Omental fat pad (tissue), 4 donors: ENCODE data around the gene ARMC8. TPM values are rescaled to one million over a fixed set of nuclear protein-coding genes. Genes with fewer than 3 reads are reported as not detected.

Experiments used
- ATAC-seq: fragments of 150-250 bp; one replicate; pipeline ENCODE4 v1.9.1; 2016; ENCODE audit warnings: mild to moderate bottlenecking, moderate library complexity; ENCODE audit not compliant: low FRiP score
- DNase-seq: peaks from one replicate; pipeline ENCODE4 v3.0.0-alpha.2; 2019; ENCODE audit warnings: low spot score
- CTCF ChIP-seq, 3 donors: fragments of 450-650 bp; IDR thresholded peaks; one replicate each; pipeline ENCODE4 v1.5.1; 2016 to 2017; ENCODE audit warnings: antibody characterized with exemption in 3 of 3, mild to moderate bottlenecking in 3 of 3, moderate library complexity in 2 of 3
- total RNA-seq, 4 donors: library from RNA; depleted of rRNA; stranded (reverse); fragments of >200 nt; gene quantifications; one replicate each; pipeline ENCODE4 v1.1.0, GENCODE V29; 2016

The ARMC8 gene
- total RNA-seq, 4 donors from 2014 or later = 61.5 to 121 (median 95.3) TPM

- ATAC-seq = no peak
- no peak for DNase-seq
- no peak for TF ChIP-seq CTCF (IDR thresholded peaks at IDR 0.05)
These were observed 2.1 kb upstream of the ARMC8 start for GRCh38 chr3:138184994-138185393.

- no peak for TF ChIP-seq CTCF (IDR thresholded peaks at IDR 0.05)
- ATAC-seq = no peak
- no peak for DNase-seq
These were observed 880 bp upstream of the ARMC8 start for GRCh38 chr3:138186221-138186620.

GRCh38 chr3:138186803-138187295, 252 bp upstream of the ARMC8 start:
- ATAC-seq = peak; percentile 92
- TF ChIP-seq CTCF (IDR thresholded peaks at IDR 0.05) = no peak
- peak; percentile 75 for DNase-seq

GRCh38 chr3:138188013-138188730, 1.1 kb downstream of the ARMC8 start:
- peak; percentile 86 for ATAC-seq
- DNase-seq = peak; percentile 39
- no peak for TF ChIP-seq CTCF (IDR thresholded peaks at IDR 0.05)

- no peak for TF ChIP-seq CTCF (IDR thresholded peaks at IDR 0.05)
- ATAC-seq (no peak), DNase-seq (no peak)
These were observed 8.4 kb downstream of the ARMC8 start for GRCh38 chr3:138195481-138195880.

- DNase-seq = no peak
- no peak for TF ChIP-seq CTCF (IDR thresholded peaks at IDR 0.05)
- no peak for ATAC-seq
These were observed 8.9 kb downstream of the ARMC8 start for GRCh38 chr3:138196023-138196422.

GRCh38 chr3:138197058-138197457, 10.0 kb downstream of the ARMC8 start:
- TF ChIP-seq CTCF (IDR thresholded peaks at IDR 0.05) = no peak
- ATAC-seq (no peak), DNase-seq (no peak)
